Right lobe of liver (tissue), 4 donors: ENCODE data around the gene IZUMO3.

Experiments
- CTCF ChIP-seq, 4 donors: fragments of 200-600 bp in 3 of 4; fragments of 450-650 bp in 1 of 4; IDR thresholded peaks; one replicate each; pipeline versions ENCODE4 v1.5.1 to v1.8.0; 2016 to 2022; ENCODE audit warnings: antibody characterized with exemption in 4 of 4, mild to moderate bottlenecking in 2 of 4
- POLR2A ChIP-seq: fragments of 450-650 bp; IDR thresholded peaks from one replicate; pipeline ENCODE4 v1.6.1; 2017; ENCODE audit warnings: antibody characterized with exemption, mild to moderate bottlenecking
- donor health status: DM: no; HTN: no; CAD: no.
- donor health status: DM: no; HTN: no; CAD: no.
- donor health status: DM: no; HTN: yes; CAD: no.

GRCh38 chr9:24502206-24502937, 43.3 kb downstream of the IZUMO3 start:
- TF ChIP-seq CTCF (IDR thresholded peaks at IDR 0.05), result no peak
- no peak for TF ChIP-seq POLR2A
